ENCODE measurements around the gene SHISAL2A.
A peak's percentile ranks its signal among the peaks of the same experiment; 100 is the strongest.

Gene SHISAL2A

DNA sequence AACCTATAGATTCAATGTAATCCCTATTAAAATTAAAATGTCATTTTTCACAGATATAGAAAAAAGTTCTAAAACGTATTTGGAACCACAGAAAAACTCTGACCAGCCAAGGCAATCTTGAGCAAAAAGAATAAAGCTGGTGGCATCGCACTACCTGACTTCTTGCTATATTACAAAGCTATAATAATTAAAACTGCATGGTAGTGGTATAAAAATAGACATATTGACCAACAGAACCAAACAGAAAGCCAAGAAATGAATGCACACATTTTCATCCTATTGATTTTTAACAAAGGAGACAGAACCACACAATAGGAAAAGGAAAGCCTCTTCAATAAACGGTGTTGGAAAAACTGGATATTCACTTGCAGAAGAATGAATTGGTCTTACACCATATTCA, 9.2 kb upstream of the SHISAL2A start:
- DNase-seq = no peak

- DNase-seq = no peak
Observed at GRCh38 chr1:52627028-52627427, 5.9 kb upstream of the SHISAL2A start.

DNA sequence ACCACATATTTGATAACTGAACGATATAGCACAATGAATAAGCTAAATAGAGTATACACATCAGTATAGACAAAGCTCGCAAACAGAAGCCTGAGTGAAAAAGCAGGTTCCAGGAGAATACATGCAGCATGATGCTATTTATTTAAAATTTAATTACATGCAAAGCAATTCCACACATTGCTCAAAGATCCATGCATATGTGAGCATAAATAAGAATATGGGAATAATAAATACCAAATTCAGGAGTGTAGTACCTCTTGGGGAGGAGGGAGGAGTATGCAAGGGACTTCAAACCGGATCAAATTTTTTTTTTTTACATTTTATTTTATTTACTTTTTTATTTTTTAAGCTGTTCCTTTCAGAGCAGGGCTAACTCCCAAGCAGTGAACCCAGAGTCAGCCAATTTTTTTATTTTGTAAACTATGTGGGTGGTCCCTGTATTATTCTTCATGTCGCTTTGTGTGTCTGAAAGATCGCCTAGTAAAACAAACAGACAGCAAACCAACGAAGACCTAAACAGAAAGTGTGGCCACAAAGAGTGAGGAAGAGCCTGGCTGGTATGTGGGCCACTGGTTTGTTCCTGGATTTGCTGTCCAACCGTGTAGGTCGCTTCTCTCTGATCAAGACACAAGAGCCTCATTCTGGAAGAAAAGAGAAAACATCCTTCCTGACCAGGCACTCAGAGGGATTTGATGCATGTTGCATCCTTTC, 4.2 kb upstream of the SHISAL2A start:
- DNase-seq = no peak

- DNase-seq = no peak
Observed at GRCh38 chr1:52629325-52629643, 3.7 kb upstream of the SHISAL2A start.

- DNase-seq = no peak
Observed at GRCh38 chr1:52629667-52630066, 3.3 kb upstream of the SHISAL2A start.

DNA sequence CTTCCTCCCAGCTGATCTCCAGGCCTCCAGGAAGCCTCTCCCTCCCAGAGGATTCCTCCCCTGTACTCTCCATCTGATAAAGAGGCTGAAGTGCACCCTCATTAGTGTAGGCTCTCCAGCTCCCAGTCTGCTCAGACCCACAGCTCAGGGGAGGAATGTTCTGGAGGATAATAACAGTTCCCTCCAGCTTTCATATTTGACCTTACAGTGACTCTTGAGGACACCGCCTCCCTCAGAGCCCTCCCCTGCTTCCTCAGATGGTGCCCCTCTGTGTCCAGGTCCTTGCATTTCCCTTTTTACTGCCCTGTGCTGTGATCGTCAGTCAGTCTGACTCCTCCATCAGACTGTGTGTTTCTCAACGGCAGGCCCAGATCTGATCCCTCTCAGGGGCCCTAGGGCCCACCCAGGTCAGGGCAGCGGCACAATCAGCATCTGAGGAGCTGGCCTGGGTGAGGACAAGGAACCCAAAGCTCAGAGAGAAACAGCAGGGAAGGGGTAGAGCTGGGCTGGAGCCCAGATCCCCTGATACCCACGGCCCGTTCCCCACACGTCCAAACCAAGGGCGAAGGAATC, 1.1 kb upstream of the SHISAL2A start:
- DNase-seq = no peak

- DNase-seq = peak; percentile 19
Observed at GRCh38 chr1:52633291-52633754, 355 bp downstream of the SHISAL2A start.

DNA sequence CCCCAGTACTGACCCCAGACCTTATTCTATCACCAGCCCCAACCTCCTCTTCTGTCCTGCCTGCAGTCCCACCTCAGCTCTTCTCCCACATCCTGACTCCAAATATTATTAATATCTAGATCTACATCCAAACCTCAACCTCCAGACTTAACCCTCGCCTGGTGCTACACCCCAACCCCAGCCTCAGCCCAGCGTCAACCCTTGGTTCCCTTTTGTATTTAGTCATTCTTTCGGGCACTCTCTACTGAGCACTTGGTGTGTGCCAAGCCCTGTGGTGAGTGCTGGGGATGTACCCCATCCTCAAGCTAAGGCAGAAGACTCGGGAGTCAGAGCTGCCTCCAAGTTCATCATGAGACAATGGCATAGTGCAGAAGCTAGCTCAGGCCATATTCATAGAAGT, 1.1 kb downstream of the SHISAL2A start:
- DNase-seq = no peak

- DNase-seq = no peak
Observed at GRCh38 chr1:52635321-52636089, 2.5 kb downstream of the SHISAL2A start.

- peak; percentile 54 for DNase-seq
Observed at GRCh38 chr1:52636721-52637695, 4.0 kb downstream of the SHISAL2A start.

DNA sequence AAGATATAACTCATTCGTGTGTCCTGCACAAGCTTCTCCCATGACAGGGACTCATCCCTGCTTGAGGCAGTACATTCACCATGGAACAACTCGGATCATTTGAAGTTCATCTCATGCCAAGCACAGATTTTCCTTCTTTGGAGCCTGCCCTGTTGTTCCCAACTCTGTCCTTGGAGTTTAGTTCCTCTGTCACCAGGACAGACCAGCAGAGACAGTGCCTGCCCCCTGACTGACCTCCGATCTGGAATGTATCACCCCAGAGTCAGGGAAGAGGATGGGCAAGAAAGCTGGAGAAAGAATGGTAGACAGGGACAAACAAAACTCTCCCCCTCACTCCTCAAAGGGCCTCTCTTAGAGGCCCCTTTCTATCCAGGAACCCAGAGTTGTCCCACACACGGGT, 5.0 kb downstream of the SHISAL2A start:
- no peak for DNase-seq

DNA sequence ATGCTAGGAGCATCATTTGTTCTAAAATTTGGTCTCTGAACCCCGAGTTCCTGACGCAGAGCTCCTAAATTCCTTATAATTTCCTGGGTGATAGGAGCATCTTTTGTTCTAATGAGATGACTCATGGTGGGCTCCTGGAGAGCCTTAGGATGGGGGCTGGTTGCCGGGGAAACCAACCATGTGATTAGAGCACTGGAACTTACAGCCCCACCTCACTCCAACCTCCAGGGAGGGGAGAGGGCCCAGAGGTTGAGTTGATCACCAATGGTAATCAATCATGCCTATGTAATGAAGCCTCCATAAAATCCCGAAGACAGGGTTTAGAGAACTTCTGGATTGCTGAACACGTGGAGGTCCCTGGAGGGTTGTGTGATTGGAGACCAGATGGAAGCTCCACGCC, 7.7 kb downstream of the SHISAL2A start:
- no peak for DNase-seq

GRCh38 chr1:52641307-52641706, 8.3 kb downstream of the SHISAL2A start:
- DNase-seq = no peak

GRCh38 chr1:52645261-52645660, 12.3 kb downstream of the SHISAL2A start:
- no peak for DNase-seq

DNA sequence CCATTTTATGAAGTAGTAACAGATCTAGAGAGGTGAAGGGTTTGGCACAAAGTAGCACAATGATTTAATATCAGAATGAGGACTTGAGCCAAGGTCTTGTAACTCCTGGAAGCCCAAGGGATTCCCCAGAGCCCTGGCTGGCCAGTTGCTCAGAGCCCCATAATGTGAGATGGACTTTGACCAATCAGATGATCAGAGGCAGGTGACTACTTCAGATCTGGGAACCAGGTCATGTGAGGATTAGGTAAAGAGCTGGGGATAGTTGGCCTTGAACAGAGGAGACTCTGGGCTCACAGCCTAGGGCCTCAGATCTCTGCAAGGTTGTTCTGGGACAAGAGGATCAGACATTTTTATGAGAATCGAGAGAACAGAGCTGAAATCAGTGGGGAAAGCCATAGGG, 18.9 kb downstream of the SHISAL2A start:
- no peak for DNase-seq

DNA sequence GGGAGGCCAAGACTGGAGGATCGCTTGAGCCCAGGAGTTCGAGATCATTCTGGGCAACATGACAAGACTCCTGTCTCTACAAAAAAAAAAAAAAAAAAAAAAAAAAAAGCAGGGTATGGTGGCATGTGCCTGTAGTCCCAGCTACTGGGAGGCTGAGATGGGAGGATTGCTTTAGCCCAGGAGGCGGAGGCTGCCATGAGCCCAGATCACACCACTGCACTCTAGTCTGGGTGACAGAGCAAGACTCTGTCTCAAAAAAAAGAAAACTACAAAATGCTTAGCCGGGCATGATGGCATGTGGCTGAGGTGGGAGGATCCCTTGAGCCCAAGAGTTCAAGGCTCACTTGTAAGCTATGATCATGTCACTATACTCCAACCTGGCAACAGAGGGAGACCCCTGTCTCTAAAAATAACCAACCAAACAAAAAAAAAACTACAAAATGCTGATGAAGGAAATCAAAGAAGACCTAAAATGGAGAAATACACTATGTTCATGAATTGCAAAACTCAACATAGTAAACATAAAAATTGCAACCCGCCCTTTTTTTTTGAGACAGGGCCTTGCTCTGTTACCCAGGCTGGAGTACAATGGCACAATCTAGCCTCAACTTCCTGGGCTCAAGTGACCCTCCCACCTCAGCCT, 20.4 kb downstream of the SHISAL2A start:
- no peak for DNase-seq

DNA sequence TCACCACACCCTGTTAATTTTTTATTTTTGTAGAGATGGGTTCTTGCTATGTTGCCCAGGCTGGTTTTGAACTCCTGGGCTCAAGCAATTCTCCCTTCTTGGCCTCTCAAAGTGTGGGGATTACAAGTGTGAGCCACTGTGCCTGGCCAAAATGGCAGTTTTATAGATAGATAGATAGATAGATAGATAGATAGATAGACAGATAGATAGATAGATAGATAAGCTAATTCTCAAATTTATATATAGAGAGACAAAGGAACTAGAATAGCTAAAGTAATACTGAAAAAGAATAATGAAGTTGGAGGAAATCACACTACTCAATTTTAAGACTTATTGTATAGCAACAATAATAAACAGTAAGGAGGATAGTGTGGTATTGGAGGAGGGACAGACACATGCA, 21.1 kb downstream of the SHISAL2A start:
- no peak for DNase-seq

DNA sequence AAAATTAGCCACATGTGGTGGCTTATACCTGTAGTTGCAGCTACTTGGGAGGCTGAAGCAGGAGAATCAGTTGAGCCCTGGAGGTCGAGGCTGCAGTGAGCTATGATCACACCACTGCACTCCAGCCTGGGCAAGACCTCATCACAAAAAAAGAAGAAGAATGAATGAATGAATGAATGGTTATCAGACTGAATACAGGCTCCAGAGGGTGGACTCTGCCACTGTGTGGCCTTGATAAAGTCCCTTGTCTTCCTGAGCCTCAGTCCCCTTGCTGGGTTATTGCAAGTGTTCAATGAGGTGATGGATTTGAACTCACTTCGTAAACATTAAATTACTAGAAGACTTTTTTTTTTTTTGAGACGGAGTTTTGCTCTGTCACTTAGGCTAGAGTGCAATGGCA, 24.7 kb downstream of the SHISAL2A start:
- DNase-seq = no peak

- DNase-seq = no peak
Observed at GRCh38 chr1:52658795-52659194, 25.8 kb downstream of the SHISAL2A start.

GRCh38 chr1:52659356-52659755, 26.4 kb downstream of the SHISAL2A start:
- DNase-seq = no peak

DNA sequence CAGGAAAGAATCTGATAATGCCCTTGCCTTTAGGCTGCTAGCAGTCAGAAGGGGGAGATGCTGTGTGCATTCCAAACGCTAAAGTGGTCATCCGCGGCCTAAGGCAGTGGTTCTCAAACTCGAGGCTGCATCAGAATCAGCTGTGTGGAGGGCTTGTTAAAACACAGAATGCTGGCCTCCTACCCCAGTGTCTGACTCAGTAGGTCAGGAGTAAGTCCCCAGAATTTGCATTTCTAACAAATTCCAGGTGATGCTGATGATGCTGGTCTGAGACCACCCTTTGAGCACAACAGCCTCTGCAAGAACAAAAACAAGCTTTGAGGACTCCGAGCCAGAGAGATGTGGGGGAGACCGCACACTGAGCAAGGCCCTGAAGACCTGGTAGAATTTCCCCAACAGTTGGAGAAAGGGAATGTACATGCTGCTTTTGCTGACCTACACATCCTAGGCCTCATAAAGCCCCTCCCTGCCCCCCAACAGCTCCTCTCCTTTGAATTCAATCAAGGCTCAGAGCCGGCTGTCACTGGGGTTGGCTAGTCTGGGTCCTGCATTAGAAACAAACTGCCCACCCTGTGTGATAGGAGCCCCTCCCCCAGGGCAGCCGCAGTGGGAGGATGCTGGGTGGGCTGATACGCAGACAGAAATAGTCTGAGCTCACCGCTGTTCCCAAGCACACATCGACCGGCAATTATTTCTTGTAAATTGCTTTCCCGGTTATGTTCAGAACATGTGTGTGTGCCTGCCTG, 27.1 kb downstream of the SHISAL2A start:
- DNase-seq = no peak

DNA sequence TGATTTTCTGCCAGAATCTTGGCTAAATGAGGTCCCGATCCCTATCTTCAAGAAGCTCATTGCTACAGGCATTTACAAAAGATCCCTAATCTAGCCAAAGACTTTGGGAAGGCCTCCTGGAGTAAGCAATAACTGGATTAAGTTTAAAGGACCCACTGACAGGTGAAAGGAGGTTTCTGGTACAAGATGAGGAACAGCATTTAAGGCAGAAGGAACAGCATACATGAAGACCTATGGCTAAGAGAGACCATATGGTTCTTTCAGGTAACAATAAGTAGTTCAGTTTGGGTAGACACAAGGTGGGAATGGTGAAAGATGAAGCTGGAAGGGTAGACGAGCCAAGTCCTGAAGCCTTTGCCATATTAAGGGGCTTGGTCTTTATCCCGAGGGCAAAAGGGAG, 27.8 kb downstream of the SHISAL2A start:
- no peak for DNase-seq

Measured in hematopoietic multipotent progenitor cell treated with erythropoietin and hydrocortisone succinate and interleukin-3 and kit ligand, for 6 days (in vitro differentiated cells).